ENCODE measurements around the gene AHCY. TPM values are rescaled to one million over a fixed set of nuclear protein-coding genes. Genes with fewer than 3 reads are reported as not detected.
"Not testable (repeated sequence)": the region's sequence is repeated elsewhere in the genome, so short reads cannot be mapped to it uniquely, and the experiment has no call there.

Gene AHCY
- total and polyA plus RNA-seq, 7 experiments from 2014 or later = 19.1 to 62.9 (median 24.6) TPM

- ChIA-PET CTCF (no interaction called here), POLR2A (no interaction called here)
Observed at GRCh38 chr20:34242879-34243278, 60.3 kb downstream of the AHCY start.

DNA sequence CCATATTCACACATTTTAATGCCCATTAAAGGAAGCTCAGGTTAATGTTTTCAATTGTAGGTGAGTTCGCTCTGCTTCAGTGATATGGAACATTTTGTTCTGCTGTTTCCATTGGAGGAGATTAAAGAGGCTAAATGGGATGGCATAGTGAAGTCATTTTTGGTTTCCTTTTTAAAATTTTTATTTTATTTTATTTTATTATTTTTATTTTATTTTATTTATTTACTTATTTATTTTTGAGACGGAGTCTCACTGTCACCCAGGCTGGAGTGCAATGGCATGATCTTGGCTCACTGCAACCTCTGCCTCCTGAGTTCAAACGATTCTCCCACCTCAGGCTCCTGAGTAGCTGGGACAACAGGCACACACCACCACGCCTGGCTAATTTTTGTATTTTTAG lies 61.1 kb downstream of the AHCY start:
- H3K27me3 ChIP-seq (ENCODE audit: control insufficient read depth in 2 of 2, insufficient read depth in 2 of 2, low read length in 2 of 2); H3K36me3 ChIP-seq (ENCODE audit: control insufficient read depth in 2 of 3, insufficient read depth in 3 of 3, low read length in 3 of 3); ATAC-seq; H3K9me3 ChIP-seq (ENCODE audit: control insufficient read depth in 2 of 3, low read length in 3 of 3); DNase-seq; intact Hi-C loops (cut with micrococcal nuclease); H3K4me3 ChIP-seq (ENCODE audit: low read length); H3K4me3 Mint-ChIP-seq; H3K27ac ChIP-seq (ENCODE audit: low read depth, low read length): not testable (repeated sequence)
- Mint-ChIP-seq H3K4me1 (peaks cover 12 to 34% (median 29%) of the 10 kb centered on the region in 7 donors), H3K36me3 (peaks cover 4 to 14% (median 12%) of the 10 kb centered on the region in 5 donors), H3K27me3 (peaks cover 0 to 18% (median 0%) of the 10 kb centered on the region in 5 donors), H3K9me3 (peaks cover 0 to 16% (median 13%) of the 10 kb centered on the region in 11 donors), H3K27ac (peak overlapping the region in 3 of 9 donors; percentile 34 to 41 (median 37))
- H3K4me1 ChIP-seq (ENCODE audit: control insufficient read depth in 2 of 2, insufficient read depth in 2 of 2, low read length in 2 of 2) = peaks cover 0 to 15% of the 10 kb centered on the region in 2 donors
- POLR2A ChIA-PET = interaction anchor here (0.6 kb wide), 1 partner anchor 460 kb away, joined by 4 read pairs; no protein-coding TSS in a partner anchor
- CTCF ChIA-PET = interaction anchor here (1.1 kb wide), 1 partner anchor 14 kb away, joined by 3 read pairs; no protein-coding TSS in a partner anchor

More at GRCh38 chr20:34242879-34243278, 60.3 kb downstream of the AHCY start:
- H3K27me3 Mint-ChIP-seq = peaks cover 0 to 12% (median 0%) of the 10 kb centered on the region in 5 donors
- no peaks in the 10 kb centered on the region for H3K27me3 ChIP-seq (ENCODE audit: control insufficient read depth in 2 of 2, insufficient read depth in 2 of 2, low read length in 2 of 2)
- H3K36me3 Mint-ChIP-seq = peaks cover 4 to 13% (median 6%) of the 10 kb centered on the region in 5 donors
- no peak overlapping the region for H3K4me3 Mint-ChIP-seq
- ATAC-seq (no peak), DNase-seq (no peak)
- H3K9me3 Mint-ChIP-seq = peaks cover 0 to 9% (median 6%) of the 10 kb centered on the region in 11 donors
- intact Hi-C loops (cut with micrococcal nuclease) = no loop called here
- no peak overlapping the region for H3K4me3 ChIP-seq (ENCODE audit: low read length)
- H3K4me1 Mint-ChIP-seq = peaks cover 12 to 34% (median 29%) of the 10 kb centered on the region in 7 donors
- no peaks in the 10 kb centered on the region for H3K36me3 ChIP-seq (ENCODE audit: control insufficient read depth in 2 of 3, insufficient read depth in 3 of 3, low read length in 3 of 3)
- no peaks in the 10 kb centered on the region for H3K9me3 ChIP-seq (ENCODE audit: control insufficient read depth in 2 of 3, low read length in 3 of 3)
- H3K4me1 ChIP-seq (ENCODE audit: control insufficient read depth in 2 of 2, insufficient read depth in 2 of 2, low read length in 2 of 2) = peaks cover 0 to 15% of the 10 kb centered on the region in 2 donors
- H3K27ac ChIP-seq (ENCODE audit: low read depth, low read length) = no peak overlapping the region
- H3K27ac Mint-ChIP-seq = peak overlapping the region in 4 of 9 donors; percentile 3 to 34 (median 24)

GRCh38 chr20:34240693-34241615 lies 62.2 kb downstream of the AHCY start, which contains the start of gene ASIP:
TSS of gene ASIP (plus strand) at chr20:34241423. CDS start at chr20:34260375, 18,952 bp downstream.
- peaks cover 0 to 15% of the 10 kb centered on the region in 2 donors for H3K4me1 ChIP-seq (ENCODE audit: control insufficient read depth in 2 of 2, insufficient read depth in 2 of 2, low read length in 2 of 2)
- H3K27ac ChIP-seq (ENCODE audit: low read depth, low read length) = no peak within 1 kb of the TSS
- peak within 1 kb of the TSS; percentile 41 to 83 (median 53) for H3K27ac Mint-ChIP-seq
- intact Hi-C loops (cut with micrococcal nuclease) = no loop called here
- no peaks in the 10 kb centered on the region for H3K27me3 ChIP-seq (ENCODE audit: control insufficient read depth in 2 of 2, insufficient read depth in 2 of 2, low read length in 2 of 2)
- H3K9me3 ChIP-seq (ENCODE audit: control insufficient read depth in 2 of 3, low read length in 3 of 3) = no peaks in the 10 kb centered on the region
- DNase-seq (peak in 6 of 9 donors; percentile 23 to 60 (median 52)), ATAC-seq (peak; percentile 52)
- ChIA-PET POLR2A (interaction anchor here (0.6 to 1.4 kb wide), 3 partner anchors 8 to 461 kb away, joined by 3 to 4 read pairs (median 3); no protein-coding TSS in a partner anchor), CTCF (interaction anchor here (1.1 kb wide), 1 partner anchor 15 kb away, joined by 3 read pairs; no protein-coding TSS in a partner anchor)
- H3K36me3 Mint-ChIP-seq = peaks cover 4 to 14% (median 12%) of the 10 kb centered on the region in 5 donors
- H3K4me3 ChIP-seq (ENCODE audit: low read length) = no peak within 1 kb of the TSS
- peaks cover 0 to 23% (median 13%) of the 10 kb centered on the region in 11 donors for H3K9me3 Mint-ChIP-seq
- peaks cover 12 to 34% (median 29%) of the 10 kb centered on the region in 7 donors for H3K4me1 Mint-ChIP-seq
- H3K36me3 ChIP-seq (ENCODE audit: control insufficient read depth in 2 of 3, insufficient read depth in 3 of 3, low read length in 3 of 3) = no peaks in the 10 kb centered on the region
- H3K4me3 Mint-ChIP-seq = peak within 1 kb of the TSS; percentile 24 to 69 (median 56)
- peaks cover 0 to 21% (median 0%) of the 10 kb centered on the region in 5 donors for H3K27me3 Mint-ChIP-seq

DNA sequence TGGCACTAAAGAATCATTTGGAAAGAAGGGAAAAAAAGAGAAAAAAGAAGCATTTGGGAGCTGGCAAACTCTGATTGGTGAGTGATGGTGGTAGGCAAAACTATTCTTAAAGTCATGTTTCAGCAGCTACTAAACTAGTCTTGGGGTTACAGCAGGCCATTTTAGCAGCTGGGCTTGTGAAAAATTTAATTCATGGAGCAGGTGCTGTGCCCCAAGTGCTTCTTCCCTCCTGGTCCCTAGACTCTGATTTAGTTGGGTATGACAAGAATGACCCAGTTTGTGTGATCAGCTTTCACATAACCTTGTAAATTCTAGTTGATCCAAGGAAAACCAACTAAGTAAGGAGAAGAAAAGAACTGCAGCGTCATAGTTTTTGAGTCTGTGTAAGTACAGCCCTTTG lies 63.0 kb downstream of the AHCY start:
- Histone ChIP-seq H3K4me1 (ENCODE audit: control insufficient read depth in 2 of 2, insufficient read depth in 2 of 2, low read length in 2 of 2) (peaks cover 0 to 15% of the 10 kb centered on the region in 2 donors), H3K27me3 (ENCODE audit: control insufficient read depth in 2 of 2, insufficient read depth in 2 of 2, low read length in 2 of 2) (no peaks in the 10 kb centered on the region), H3K9me3 (ENCODE audit: control insufficient read depth in 2 of 3, low read length in 3 of 3) (no peaks in the 10 kb centered on the region), H3K36me3 (ENCODE audit: control insufficient read depth in 2 of 3, insufficient read depth in 3 of 3, low read length in 3 of 3) (no peaks in the 10 kb centered on the region), H3K4me3 (ENCODE audit: low read length) (no peak overlapping the region), H3K27ac (ENCODE audit: low read depth, low read length) (no peak overlapping the region)
- H3K27ac Mint-ChIP-seq = peak overlapping the region in 6 of 9 donors; percentile 27 to 83 (median 58)
- POLR2A ChIA-PET = interaction anchor here (1.1 to 1.4 kb wide), 2 partner anchors 9 to 10 kb away, joined by 3 read pairs; no protein-coding TSS in a partner anchor
- DNase-seq (no peak), ATAC-seq (no peak)
- peaks cover 0 to 24% (median 0%) of the 10 kb centered on the region in 5 donors for H3K27me3 Mint-ChIP-seq
- intact Hi-C loops (cut with micrococcal nuclease) = no loop called here
- H3K4me3 Mint-ChIP-seq = peak overlapping the region in 3 of 10 donors; percentile 40 to 64 (median 55)
- peaks cover 12 to 34% (median 30%) of the 10 kb centered on the region in 7 donors for H3K4me1 Mint-ChIP-seq
- peaks cover 4 to 14% (median 12%) of the 10 kb centered on the region in 5 donors for H3K36me3 Mint-ChIP-seq
- CTCF ChIA-PET = no interaction called here
- H3K9me3 Mint-ChIP-seq = peaks cover 0 to 27% (median 15%) of the 10 kb centered on the region in 11 donors

DNA sequence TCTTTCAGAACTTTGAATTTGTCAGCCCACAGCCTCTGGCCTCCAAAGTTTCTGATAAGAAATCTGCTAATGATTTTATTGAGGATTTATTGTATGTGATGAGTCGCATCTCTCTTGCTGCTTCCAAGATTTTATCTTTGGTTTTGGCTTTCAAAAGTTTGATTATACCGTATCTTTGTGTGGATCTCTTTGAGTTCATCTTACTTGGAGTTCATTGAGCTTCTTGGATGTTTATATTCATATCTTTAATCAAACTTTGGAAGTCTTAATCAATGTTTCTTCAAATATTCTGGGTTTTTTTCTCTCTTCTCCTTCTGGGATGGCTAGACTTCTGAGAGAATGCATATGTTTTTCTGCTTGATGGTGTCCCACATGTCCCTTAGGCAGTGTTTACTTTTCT lies 65.2 kb downstream of the AHCY start:
- Histone ChIP-seq H3K27ac (ENCODE audit: low read depth, low read length) (no peak overlapping the region), H3K36me3 (ENCODE audit: control insufficient read depth in 2 of 3, insufficient read depth in 3 of 3, low read length in 3 of 3) (no peaks in the 10 kb centered on the region), H3K4me1 (ENCODE audit: control insufficient read depth in 2 of 2, insufficient read depth in 2 of 2, low read length in 2 of 2) (peaks cover 0 to 15% of the 10 kb centered on the region in 2 donors), H3K4me3 (ENCODE audit: low read length) (no peak overlapping the region), H3K9me3 (ENCODE audit: control insufficient read depth in 2 of 3, low read length in 3 of 3) (no peaks in the 10 kb centered on the region), H3K27me3 (ENCODE audit: control insufficient read depth in 2 of 2, insufficient read depth in 2 of 2, low read length in 2 of 2) (no peaks in the 10 kb centered on the region)
- ChIA-PET POLR2A (no interaction called here), CTCF (no interaction called here)
- DNase-seq (no peak), ATAC-seq (no peak)
- peaks cover 4 to 14% (median 12%) of the 10 kb centered on the region in 5 donors for H3K36me3 Mint-ChIP-seq
- peaks cover 0 to 27% (median 15%) of the 10 kb centered on the region in 11 donors for H3K9me3 Mint-ChIP-seq
- H3K27me3 Mint-ChIP-seq = peaks cover 0 to 24% (median 0%) of the 10 kb centered on the region in 5 donors
- no peak overlapping the region for H3K27ac Mint-ChIP-seq
- H3K4me1 Mint-ChIP-seq = peaks cover 12 to 34% (median 30%) of the 10 kb centered on the region in 7 donors
- intact Hi-C loops (cut with micrococcal nuclease) = no loop called here
- no peak overlapping the region for H3K4me3 Mint-ChIP-seq

- Mint-ChIP-seq H3K36me3 (peaks cover 4 to 17% (median 12%) of the 10 kb centered on the region in 5 donors), H3K27ac (no peak overlapping the region), H3K27me3 (peaks cover 0 to 31% (median 0%) of the 10 kb centered on the region in 5 donors), H3K9me3 (peaks cover 0 to 27% (median 15%) of the 10 kb centered on the region in 11 donors), H3K4me1 (peaks cover 7 to 18% (median 15%) of the 10 kb centered on the region in 7 donors), H3K4me3 (no peak overlapping the region)
- CTCF ChIA-PET = no interaction called here
- intact Hi-C loops (cut with micrococcal nuclease) = no loop called here
- H3K4me3 ChIP-seq (ENCODE audit: low read length) = no peak overlapping the region
- H3K9me3 ChIP-seq (ENCODE audit: control insufficient read depth in 2 of 3, low read length in 3 of 3) = no peaks in the 10 kb centered on the region
- DNase-seq = no peak
- no peak for ATAC-seq
- no peaks in the 10 kb centered on the region for H3K27me3 ChIP-seq (ENCODE audit: control insufficient read depth in 2 of 2, insufficient read depth in 2 of 2, low read length in 2 of 2)
- POLR2A ChIA-PET = no interaction called here
- no peaks in the 10 kb centered on the region for H3K36me3 ChIP-seq (ENCODE audit: control insufficient read depth in 2 of 3, insufficient read depth in 3 of 3, low read length in 3 of 3)
- H3K4me1 ChIP-seq (ENCODE audit: control insufficient read depth in 2 of 2, insufficient read depth in 2 of 2, low read length in 2 of 2) = peaks cover 0 to 9% of the 10 kb centered on the region in 2 donors
- H3K27ac ChIP-seq (ENCODE audit: low read depth, low read length) = no peak overlapping the region
Observed at GRCh38 chr20:34235875-34236274, 67.3 kb downstream of the AHCY start.

All from naive thymus-derived CD4-positive, alpha-beta T cell (primary cell).